Activated CD8-positive, alpha-beta memory T cell treated with anti-CD3 and anti-CD28 coated beads, Interleukin-2, amount 50 U/mL, for 24 hours (primary cell): Measurements from ENCODE around the gene PTPRO.

Experiments
- DNase-seq: peaks from one replicate; pipeline ENCODE4 v3.0.0-alpha.2; 2020; ENCODE audit errors: extremely low read depth

The PTPRO gene

GRCh38 chr12:15350643-15351042 is 28.3 kb downstream of the PTPRO start:
- DNase-seq: no peak

DNA sequence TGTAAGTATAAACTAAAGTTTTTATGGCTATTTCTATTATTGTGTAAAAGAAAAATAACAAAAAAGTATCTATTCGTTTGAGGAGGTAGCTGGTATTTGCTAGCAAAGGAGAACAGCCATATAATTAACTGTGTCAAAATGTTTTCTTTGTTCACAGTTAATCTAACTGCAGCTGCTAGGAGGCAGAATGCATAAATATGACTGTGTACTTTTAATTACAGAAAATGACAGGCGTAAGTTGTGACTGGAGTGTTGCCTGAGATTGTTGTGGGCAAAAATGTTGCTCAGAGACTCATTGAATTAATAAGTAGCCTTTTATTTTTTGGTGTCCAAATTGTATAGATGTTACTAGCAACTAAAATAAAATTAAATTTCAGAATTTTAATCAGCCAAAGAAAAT is 33.5 kb downstream of the PTPRO start:
- DNase-seq: no peak

DNA sequence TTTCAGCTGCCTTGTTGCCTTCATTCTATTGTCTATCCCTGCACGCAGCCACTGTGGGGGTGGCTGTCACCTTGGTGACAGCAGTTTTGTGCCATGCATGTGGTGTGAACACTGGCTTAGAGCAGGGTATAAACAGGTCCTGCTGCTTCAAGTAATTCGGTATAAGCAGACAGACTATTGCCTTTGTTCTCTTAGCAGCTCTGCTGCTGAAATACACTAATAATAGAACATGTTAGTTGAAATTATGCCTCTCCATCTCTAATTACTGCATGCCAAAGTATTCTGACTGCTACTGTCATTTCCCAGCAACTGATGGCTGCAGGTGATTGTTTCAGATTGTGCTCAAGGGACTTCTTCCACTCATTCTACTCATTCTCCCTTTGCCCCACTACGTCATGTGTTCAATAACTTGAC is 34.6 kb downstream of the PTPRO start:
- no peak for DNase-seq

GRCh38 chr12:15364221-15365160 is 42.2 kb downstream of the PTPRO start:
- DNase-seq: no peak

DNA sequence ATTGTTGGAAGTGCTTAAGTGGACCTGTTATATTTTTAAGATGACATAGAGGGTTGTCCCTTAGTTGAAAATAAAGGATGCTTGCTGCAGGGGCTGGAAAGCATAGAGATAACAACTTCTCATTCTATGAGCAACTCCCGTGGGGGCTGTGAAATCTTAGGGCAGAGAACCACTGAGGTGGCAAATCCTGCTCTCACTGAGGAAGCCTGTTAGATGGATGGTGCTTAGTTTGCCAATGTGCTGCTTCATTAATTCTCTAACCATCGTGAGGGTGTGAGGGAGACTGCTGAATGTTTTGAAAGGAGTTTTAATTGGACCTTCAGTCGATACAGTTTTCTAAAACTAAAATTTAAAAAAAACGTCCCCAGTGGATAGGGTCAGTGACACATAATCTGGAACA is 46.5 kb downstream of the PTPRO start:
- no peak for DNase-seq

DNA sequence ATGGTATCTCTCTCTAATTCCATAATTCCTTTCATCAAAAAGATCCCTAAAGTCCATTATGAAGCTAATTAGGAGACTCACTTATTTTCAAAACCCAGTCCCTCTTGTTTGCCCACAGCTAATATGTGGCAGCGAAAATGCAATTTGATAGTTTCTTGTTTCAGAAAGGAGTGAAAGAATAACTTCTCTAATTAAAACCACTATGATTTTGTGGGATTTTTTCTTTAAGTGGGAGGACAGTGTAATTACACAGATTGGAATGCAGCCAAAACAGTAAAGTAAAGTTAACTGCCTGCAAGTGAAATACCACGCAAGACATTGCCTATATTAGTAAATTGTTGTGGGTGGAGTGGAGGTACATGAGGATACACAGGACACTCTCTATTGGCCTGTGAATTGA is 50.0 kb downstream of the PTPRO start:
- DNase-seq: no peak

- DNase-seq: no peak
Measured at GRCh38 chr12:15387772-15388171, 65.5 kb downstream of the PTPRO start.

DNA sequence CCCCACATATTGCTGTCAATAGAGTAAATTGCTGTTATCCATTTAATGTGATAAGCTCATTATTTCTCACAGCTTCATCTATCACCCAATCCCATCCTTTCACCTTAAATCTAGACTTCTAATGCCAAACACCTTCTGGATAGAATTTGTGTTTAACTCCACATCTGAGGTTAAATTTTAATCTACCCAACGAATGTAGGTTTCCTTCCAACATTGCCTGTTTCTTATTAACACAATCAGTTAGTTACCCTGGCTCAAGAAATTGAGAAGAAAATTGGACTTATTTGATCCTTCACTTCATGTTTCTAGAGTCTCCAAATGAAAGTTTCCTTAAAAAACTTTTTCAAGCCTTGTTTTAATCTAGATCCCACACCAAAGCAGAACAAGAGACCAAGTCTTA is 67.3 kb downstream of the PTPRO start:
- no peak for DNase-seq

- no peak for DNase-seq
Measured at GRCh38 chr12:15393037-15393436, 70.7 kb downstream of the PTPRO start.

GRCh38 chr12:15393995-15394394 is 71.7 kb downstream of the PTPRO start:
- DNase-seq: no peak

- DNase-seq: no peak
Measured at GRCh38 chr12:15404485-15404884, 82.2 kb downstream of the PTPRO start.

DNA sequence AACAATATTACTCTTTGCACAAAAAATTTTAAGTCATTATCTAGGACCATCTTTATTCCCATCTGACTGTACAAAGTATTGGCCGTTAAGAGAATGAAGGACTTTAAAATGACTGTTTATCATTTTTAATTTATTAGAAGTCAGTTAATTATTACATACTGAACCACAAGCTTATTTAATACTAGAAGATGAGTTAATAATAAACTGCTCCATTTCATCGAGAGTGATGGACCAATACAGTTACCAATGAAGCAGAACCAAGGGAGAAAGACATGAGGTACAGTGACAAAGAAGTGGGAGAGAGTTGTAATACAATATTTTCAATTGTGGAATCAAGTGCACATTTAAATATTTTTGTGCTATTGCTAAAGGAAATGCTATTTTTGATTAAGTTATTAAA is 83.3 kb downstream of the PTPRO start:
- no peak for DNase-seq

GRCh38 chr12:15407025-15407424 is 84.7 kb downstream of the PTPRO start:
- DNase-seq: no peak

DNA sequence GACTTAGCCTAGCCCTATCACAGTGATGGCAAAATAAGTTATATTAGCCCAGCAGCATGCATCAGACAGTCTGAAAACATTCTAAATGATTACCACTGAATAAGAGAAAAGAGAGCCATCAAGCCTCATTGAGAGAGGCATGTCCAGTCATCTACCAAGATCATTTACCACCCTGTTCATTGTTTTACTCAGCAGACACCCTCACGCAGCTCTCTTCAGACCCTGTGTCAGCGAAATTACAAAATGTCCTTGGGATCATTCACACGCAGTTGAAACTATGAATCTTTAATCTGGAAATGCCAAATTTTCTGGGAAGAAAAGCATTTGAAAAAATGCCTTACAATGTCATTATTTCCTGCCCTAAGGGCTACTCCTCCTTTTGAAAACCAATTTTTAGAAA is 89.5 kb downstream of the PTPRO start:
- DNase-seq: no peak

- no peak for DNase-seq
Measured at GRCh38 chr12:15417691-15418090, 95.4 kb downstream of the PTPRO start.

DNA sequence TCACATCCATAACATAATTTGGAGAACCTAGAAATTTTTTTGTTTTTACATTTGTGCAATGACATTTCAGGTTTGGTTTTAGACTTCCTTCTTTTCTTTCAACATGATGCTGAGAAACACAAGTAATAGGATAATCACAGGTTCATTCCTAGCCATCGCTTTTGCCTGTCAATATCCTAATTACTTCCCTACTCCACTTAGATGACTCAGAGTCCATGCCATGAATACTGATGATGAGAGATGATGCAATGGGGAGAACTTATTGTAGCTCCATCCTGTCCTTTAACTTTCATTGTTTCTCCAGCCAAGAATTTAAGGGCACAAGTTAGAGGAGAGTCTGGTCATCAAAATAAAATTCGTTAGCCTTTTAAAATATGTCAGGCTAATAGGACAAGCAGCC is 101.3 kb downstream of the PTPRO start:
- DNase-seq: no peak

- DNase-seq: no peak
Measured at GRCh38 chr12:15427913-15428312, 105.6 kb downstream of the PTPRO start.

DNA sequence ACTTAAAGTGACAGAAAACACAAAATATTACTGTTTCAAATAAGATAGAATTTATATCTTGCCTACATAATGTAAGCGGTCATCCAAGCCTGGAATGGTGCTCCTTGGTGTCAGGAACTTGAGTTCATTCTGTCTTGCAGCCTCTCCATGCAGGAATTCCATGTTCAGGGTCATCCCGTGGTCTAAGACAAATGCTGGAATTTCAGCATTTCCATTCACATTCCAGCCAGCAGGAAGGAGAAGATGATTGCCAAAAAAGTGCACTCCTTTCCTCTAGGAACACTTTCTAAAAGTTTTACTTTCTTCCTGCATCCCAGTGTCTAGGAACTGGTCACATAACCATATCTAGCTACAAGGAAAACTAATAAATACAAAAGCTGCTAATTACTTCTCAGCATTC is 106.3 kb downstream of the PTPRO start:
- no peak for DNase-seq

DNA sequence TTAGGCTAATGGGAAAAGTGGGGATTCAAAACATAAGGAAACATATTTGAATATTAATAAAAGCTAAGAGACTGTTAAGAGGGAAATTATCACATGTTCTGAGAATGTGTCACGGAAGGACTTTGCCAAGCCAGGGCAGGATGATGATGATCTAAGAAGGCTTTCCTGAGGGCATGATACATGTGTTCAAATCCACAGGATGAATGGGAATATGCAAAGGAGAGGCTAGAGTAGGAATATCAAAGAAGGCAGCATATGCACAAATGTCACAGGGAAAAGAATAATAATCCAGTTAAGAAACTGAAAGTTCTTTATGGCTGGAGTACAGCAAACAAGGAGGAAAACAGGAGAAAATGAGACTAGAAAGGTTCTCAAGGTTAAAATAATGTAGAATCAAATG is 107.0 kb downstream of the PTPRO start:
- no peak for DNase-seq

DNA sequence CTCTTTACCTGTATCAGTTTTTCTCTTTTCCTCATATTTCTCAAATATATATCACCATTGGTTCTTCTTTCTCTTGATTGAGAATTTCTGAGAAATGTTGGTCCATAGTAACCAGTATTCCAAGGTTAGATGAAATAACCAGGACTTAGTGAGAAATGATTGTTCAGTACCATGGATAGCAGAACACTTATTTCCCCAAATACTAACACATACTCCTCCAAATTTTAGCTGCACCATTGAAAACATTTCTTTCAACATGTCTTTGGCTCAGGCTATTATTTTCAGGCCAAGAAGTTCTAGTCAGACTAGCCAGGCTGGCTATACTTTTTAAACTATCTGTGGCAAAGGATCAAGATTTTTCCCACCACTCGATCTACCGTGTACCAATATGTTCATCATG is 113.3 kb downstream of the PTPRO start:
- no peak for DNase-seq

DNA sequence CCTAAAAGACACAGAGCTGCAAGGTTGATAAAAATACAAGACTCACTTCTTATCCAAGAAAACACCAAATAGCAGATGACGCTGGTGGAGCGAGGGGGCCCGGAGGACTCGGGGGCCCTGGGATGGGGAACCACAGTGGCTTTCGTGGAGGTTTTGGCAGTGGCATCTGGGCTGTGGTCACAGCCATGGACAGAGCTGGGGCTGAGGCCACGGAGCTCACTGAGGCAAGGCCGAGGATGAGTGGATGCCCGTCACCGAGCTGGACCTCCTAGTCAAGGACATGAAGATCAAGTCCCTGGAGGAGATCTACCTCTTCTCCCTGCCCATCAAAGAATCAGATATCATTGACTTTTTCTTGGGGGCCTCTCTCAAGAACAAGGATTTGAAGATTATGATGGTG is 117.2 kb downstream of the PTPRO start:
- DNase-seq: no peak

GRCh38 chr12:15443050-15443449 is 120.7 kb downstream of the PTPRO start:
- DNase-seq: no peak

DNA sequence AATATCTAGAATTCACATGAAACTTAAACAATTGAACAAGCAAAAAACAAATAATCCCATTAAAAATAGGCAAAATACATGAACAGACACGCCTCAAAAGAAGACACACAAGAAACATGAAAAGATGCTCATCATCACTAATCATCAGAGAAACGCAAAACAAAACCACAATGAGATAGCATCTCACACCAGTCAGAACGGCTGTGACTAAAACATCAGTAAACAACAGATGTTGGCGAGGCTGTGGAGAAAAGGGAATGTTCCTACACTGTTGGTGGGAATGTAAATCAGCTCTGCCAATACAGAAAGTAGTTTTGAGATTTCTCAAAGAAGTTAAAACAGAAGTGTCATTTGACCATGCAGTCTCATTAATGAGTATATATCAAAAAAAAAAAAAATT is 121.3 kb downstream of the PTPRO start:
- DNase-seq: no peak

GRCh38 chr12:15444523-15444922 is 122.2 kb downstream of the PTPRO start:
- DNase-seq: no peak
